Activated CD4-positive, CD25-positive, alpha-beta regulatory T cell treated with anti-CD3 and anti-CD28 coated beads, Interleukin-2, amount 50 U/mL, for 72 hours (primary cell): ENCODE data around the gene ANKIB1.
"Not testable (repeated sequence)": the region's sequence is repeated elsewhere in the genome, so short reads cannot be mapped to it uniquely, and the experiment has no call there.

Experiments used
- DNase-seq: peaks from one replicate; pipeline ENCODE4 v3.0.0; 2021

The ANKIB1 gene

GRCh38 chr7:92245487-92246359 lies at the start of gene ANKIB1, which contains the start of gene KRIT1:
TSS of gene ANKIB1 (plus strand) at chr7:92245974. CDS start at chr7:92294979, 49,005 bp downstream.
TSS of gene KRIT1 (minus strand) at chr7:92245914. CDS start at chr7:92242135, 3,779 bp downstream.
- peak; percentile 82 for DNase-seq

- no peak for DNase-seq
These were observed 45.0 kb upstream of the ANKIB1 start for GRCh38 chr7:92200791-92201190.

GRCh38 chr7:92205987-92206386 lies 39.8 kb upstream of the ANKIB1 start:
- DNase-seq, result no peak

GRCh38 chr7:92206672-92207071 lies 39.1 kb upstream of the ANKIB1 start:
- DNase-seq, result no peak

- no peak for DNase-seq
These were observed 24.0 kb upstream of the ANKIB1 start for GRCh38 chr7:92221766-92222165.

GRCh38 chr7:92226981-92227380 lies 18.8 kb upstream of the ANKIB1 start:
- DNase-seq, result no peak

- no peak for DNase-seq
These were observed 17.7 kb upstream of the ANKIB1 start for GRCh38 chr7:92228100-92228499.

- DNase-seq, result no peak
These were observed 17.0 kb upstream of the ANKIB1 start for GRCh38 chr7:92228742-92229141.

GRCh38 chr7:92230547-92230946 lies 15.2 kb upstream of the ANKIB1 start:
- no peak for DNase-seq

GRCh38 chr7:92242972-92243371 lies 2.8 kb upstream of the ANKIB1 start:
- no peak for DNase-seq

- no peak for DNase-seq
These were observed 827 bp upstream of the ANKIB1 start for GRCh38 chr7:92244808-92245486.

- peak; percentile 31 for DNase-seq
These were observed 757 bp downstream of the ANKIB1 start for GRCh38 chr7:92246360-92247101.

GRCh38 chr7:92250603-92251002 lies 4.8 kb downstream of the ANKIB1 start:
- DNase-seq, result no peak

- DNase-seq, result no peak
These were observed 5.4 kb downstream of the ANKIB1 start for GRCh38 chr7:92251181-92251580.

- DNase-seq, result no peak
These were observed 7.5 kb downstream of the ANKIB1 start for GRCh38 chr7:92253251-92253650.

- not testable (repeated sequence) for DNase-seq
These were observed 9.0 kb downstream of the ANKIB1 start for GRCh38 chr7:92254800-92255199.

- DNase-seq, result no peak
These were observed 9.5 kb downstream of the ANKIB1 start for GRCh38 chr7:92255308-92255707.

- no peak for DNase-seq
These were observed 13.3 kb downstream of the ANKIB1 start for GRCh38 chr7:92259062-92259461.

- DNase-seq, result no peak
These were observed 14.0 kb downstream of the ANKIB1 start for GRCh38 chr7:92259610-92260247.

- DNase-seq, result no peak
These were observed 14.5 kb downstream of the ANKIB1 start for GRCh38 chr7:92260248-92260781.

GRCh38 chr7:92266415-92267241 lies 20.9 kb downstream of the ANKIB1 start:
- no peak for DNase-seq

- DNase-seq, result no peak
These were observed 23.1 kb downstream of the ANKIB1 start for GRCh38 chr7:92268921-92269320.
